GM19438 (cell line): ENCODE measurements around the gene HIGD1A.
A peak's percentile ranks its signal among the peaks of the same experiment; 100 is the strongest.
"Not testable (repeated sequence)": the region's sequence is repeated elsewhere in the genome, so short reads cannot be mapped to it uniquely, and the experiment has no call there.

Experiments
- ATAC-seq: cut with Tn5 transposase; IDR thresholded peaks from one replicate; pipeline ENCODE4 v1.9.1; 2021; ENCODE audit warnings: low read depth; ENCODE audit not compliant: unreplicated experiment

HIGD1A gene

DNA sequence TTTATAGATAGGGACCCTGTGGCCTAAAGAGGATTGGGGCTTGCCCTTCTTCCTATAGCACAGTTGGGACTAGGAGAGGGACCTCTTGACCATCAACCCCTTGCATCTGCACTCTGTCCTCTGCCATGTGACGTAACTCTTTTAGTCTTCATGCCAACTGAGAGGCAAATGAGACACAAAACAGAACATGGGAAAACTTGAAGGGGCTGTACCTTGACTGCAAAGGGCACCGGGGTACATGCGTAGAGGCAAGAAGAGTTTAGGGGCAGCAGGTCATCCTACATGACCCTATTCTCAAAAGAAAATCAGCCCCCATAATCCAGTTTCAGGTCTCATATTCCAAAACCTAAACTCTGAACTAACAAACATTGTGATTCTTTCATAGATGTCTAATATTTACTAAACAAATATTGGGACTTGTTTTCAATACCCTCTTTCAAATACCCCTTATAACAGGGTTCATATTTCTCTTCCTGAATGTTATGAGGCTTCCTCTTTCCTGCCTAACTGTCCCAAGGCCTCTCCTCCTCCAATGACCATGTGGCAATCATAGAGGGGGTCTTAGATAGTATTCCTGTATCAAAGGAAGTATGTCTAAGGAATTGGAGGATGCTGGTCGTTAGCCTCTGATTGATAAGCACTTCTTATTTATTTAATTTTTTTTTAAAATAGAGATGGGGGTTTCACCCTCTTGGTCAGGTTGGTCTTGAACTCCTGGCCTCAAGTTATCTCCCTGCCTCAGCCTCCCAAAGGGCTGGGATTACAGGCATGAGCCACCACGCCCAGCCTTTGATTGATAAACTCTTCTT, 25.5 kb upstream of the HIGD1A start:
- no peak for ATAC-seq

DNA sequence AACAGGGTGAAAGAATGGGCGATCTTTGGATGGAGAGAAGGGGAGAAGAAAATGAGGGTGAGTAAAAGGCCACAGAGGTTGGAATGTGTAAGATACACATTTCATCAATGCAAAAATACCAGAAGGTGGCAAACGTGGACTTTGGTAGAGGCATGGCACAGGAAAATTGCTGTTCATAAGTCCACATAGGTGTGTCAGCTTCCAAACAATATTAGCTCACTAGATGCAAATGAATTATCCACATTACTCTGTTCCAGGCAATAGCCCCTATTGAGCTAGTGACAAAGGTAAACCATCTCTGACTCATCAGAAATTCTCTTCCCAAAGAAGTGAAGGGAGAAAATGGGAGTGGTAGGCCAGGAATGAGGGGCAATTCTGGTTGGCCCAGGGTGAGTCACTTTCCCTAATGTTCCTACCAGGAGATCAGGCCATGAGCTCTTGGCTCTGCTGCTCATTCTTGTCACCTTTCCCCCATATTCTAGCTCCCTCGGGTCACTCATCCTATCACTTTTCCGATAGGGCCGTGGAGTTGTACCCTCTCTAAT, 24.9 kb upstream of the HIGD1A start:
- no peak for ATAC-seq

DNA sequence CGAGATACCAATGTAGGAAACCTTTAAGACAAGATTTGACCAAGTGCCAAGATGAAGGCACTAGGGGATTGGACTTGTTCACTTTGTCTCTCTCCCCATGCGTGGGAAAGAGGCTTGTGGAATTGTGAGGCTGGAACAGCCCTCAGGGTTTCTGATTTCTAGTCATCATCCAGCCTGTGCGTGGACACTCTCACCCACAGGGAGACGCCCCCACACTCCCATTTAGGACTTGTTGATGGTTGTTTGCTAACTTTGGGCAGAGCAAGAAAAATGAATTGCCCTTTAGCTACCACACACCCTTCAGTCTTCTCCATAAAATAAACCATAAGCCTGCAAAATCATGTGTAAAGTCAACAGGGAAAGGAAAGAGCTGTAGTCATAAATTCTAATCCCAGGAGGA, 23.4 kb upstream of the HIGD1A start:
- no peak for ATAC-seq

DNA sequence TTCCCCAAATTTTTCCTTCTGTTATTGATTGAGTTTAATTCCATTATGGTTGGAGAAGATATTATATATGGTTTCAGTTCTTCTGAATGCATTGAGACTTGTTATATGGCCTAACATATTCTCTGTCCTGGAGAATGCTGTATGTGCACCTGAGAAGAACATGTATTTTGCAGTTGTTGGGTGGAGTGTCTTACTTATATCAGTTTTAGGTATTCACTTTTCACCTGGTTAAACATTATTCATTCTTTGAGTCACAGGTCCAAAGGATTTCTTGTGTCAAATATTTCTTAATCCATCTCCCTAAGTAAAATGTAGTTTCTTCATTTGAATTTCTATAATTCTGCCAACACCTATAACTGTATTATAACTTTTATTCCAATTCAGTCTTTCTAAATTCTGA, 22.7 kb upstream of the HIGD1A start:
- ATAC-seq = no peak

DNA sequence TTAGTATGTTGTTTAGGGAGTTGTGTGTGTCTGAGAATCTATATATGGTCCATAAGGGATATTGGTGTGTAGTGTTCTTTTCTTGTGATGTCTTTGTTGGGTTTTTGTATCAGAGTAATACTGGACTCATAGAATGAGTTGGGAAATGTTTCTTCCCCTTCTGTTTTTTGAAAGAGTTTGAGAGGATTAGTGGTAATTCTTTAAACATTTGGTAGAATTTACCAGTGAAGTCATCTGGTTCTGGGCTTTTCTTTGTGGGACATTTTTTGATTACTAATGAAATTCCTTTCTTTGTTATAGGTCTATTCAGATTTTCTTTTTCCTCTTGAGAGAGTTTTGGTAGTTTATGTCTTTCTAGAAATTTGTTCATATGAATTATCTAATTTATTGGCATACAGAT, 21.9 kb upstream of the HIGD1A start:
- no peak for ATAC-seq

DNA sequence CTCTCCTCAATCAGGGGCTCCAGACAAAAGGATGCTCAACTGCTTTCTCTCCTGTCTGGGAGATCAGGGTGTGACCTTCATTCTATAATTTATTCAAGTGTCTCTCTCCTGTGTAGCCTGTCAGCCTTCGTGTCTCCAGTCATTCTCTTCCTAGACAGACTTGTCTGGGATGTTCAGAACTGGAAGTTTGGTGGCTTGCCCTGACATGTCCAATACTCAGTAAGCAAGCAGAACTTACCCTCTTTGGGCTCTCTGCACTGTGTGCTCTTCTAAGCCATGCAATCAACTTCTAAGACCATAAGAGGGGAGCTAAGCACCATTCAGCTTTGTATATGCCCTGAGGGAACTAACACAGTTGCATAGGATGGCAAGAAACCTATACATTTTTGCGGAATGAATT, 19.1 kb upstream of the HIGD1A start:
- ATAC-seq = no peak

DNA sequence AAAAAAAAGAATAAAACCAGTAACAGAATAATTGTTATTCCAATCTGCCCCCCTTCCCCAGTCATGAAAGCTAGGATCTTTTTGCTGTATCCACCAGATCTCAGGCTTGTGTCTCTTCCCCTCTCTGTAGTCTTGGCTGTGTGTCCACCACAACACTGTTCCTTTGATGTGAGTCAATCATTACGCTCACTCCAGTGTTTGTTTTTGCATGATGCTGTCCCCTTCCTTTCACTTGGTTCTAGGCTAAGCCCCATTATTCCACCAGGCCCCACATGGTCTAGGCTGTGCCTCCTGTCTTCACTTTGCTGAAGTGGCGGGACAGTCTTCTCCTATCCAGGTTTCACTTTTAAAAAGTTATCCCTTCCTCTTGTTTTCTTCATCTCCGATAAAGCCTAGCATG, 18.5 kb upstream of the HIGD1A start:
- no peak for ATAC-seq

DNA sequence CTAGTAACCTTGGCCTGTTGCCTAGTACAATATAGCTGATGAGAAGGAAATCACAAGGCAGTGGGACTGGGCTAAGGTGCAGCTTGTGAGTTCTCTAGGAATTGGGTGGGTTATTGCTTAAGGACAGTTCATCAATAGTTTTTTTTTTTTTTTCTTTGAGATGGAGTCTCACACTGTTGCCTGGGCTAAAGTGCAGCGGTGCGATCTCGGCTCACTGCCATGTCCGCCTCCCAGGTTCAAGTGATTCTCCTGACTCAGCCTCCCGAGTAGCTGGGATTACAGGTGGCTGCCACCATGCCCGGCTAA, 16.4 kb upstream of the HIGD1A start:
- ATAC-seq = no peak

DNA sequence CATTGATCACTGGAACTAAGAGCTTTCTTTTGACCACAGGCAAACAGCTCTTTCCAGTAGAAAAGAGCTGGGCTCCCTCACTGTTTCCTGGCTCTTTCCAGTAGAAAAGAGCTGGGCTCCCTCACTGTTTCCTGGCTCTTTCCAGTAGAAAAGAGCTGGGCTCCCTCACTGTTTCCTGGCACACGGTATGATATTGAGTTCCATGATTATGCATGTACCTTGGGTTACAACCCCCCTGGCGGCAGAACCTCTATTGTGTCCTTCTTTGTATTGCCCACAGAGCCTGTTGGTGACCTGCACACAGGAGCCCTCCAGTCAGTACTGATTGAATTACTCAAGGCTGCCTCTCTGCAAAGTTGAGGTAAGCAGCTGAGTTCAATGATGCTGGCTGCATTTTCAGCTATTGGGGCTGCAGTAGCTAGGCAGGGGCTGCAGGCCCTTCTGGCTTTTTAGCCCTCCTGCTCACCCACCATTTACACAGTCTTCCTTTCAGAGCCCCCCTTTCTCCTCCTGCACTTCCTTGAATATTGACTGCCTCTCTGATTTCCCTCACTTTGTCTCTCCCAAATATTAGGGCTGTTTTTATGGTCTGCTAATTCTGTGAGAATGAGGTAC, 15.2 kb upstream of the HIGD1A start:
- no peak for ATAC-seq

DNA sequence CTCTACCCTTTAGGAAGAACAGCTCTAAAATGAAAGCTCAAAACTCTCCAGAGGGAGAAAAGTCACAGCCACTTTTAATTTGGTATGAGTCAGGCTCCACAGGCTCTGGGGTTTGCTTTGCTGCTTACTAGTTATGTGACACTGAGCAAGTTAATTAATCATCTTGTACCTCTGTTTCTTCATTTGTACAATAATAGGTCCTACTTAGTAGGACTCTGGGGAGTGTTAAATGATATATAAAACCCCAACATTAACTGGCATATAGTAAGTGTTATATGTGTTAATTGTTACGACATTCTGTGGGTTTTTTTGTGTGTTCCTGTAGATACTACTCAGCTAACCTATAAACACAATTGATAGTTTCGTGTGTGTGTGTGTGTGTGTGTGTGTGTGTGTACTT, 11.5 kb upstream of the HIGD1A start:
- ATAC-seq = no peak

DNA sequence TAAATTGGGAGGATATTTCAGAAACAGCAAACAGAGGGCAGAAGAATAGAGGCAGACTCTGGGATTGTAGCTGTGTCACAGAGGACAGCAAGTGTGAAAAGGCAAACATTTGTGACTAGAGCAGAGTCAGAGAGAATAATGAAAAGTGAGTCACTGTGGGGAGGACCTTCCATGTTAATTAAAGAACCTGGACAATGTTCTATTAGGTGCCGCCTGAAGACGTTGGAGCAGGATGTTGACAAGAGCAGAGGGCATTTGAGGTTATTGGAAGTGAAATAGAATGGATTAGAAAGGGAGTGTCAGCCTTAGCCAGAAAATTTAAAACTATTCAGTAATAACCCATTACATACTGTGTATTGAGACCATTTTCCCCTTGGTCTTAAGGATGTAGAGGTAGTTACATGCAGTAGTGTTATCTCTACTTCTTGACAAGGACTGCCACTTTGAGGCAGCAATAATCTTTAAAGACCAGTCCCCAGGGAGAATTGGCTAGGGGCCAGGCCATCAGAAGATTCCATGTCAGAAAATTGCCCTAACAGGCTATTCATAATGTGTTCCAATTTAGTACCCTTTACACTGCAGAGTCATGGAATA, 10.7 kb upstream of the HIGD1A start:
- no peak for ATAC-seq

DNA sequence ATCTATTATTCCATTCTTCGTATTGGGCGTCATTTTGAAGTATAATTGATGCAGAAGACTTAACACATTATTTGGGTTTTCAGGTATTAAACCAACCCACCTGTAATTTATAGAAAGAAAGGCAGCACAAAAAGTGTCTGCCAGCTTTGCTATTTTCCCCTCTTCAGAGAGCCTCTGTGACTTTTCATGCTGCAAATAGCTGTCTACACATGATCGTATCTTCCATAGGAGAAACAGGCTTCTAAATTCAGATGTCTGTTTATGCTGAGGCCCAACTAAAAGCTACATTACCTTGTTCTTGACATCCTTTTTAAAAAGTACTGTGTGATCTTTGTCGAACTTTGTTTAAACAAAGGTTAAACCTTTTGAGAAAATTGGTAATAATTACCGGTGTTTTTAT, 10.0 kb upstream of the HIGD1A start:
- ATAC-seq = no peak

DNA sequence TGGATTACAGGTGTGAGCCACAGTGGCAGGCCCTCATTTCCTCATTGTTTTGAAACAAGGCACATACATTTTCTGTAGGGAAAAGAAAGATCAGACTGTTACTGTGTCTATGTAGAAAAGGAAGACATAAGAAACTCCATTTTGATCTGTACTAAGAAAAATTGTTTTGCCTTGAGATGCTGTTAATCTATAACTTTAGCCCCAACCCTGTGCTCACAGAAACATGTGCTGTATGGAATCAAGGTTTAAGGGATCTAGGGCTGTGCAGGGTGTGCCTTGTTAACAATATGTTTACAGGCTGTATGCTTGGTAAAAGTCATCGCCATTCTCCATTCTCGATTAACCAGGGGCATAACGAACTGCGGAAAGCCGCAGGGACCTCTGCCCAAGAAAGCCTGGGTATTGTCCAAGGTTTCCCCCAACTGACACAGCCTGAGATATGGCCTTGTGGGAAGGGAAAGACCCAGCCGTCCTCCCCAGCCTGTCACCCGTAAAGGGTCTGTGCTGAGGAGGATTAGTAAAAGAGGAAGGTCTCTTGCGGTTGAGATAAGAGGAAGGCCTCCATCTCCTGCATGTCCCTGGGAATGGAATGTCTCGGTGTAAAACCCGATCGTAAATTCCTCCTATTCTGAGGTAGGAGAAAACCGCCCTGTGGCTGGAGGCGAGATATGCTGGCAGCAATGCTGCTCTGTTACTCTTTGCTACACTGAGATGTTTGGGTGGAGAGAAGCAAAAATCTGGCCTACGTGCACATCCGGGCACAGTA, 7.0 kb upstream of the HIGD1A start:
- ATAC-seq = not testable (repeated sequence)

DNA sequence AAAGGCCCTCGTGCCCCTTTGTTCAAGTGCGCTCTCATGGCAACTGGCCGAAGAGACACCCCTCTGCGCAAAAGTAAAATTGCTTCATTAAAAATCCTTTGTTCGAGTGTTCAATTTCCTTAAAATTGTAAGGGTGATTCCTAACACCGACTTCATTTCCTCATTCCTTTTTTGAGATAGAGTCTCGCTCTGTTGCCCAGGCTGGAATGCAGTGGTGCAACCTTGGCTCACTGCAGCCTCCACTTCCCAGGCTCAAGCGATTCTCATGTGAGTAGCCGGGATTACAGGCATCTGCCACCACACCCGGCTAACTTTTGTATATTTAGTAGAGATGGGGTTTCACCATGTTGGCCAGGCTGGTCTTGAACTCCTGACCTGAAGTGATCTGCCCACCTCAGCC, 6.4 kb upstream of the HIGD1A start:
- ATAC-seq = not testable (repeated sequence)

DNA sequence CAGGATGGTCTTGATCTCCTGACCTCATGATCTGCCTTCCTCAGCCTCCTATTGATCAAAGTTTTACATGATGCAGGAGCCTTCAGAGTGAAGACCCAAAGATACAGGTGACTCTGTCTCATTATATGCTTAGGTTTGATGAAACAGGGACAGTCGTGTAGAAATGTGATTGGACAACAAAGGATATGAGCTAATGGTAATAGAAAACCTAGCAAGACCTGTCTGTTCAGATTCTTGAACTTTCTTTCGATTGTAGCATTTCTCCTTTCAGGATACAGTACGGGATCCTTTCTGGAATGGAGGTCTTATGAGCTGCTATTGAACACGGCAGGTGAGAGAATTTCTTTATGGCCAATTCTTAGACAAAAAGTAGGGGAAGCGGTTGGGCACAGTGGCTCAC, 4.9 kb upstream of the HIGD1A start, which contains the start of gene ACKR2:
ACKR2 (plus strand) TSS at position 244 of the 400 bp plus-strand sequence. CDS start 55,058 bp downstream, outside the sequence.
- ATAC-seq = no peak

DNA sequence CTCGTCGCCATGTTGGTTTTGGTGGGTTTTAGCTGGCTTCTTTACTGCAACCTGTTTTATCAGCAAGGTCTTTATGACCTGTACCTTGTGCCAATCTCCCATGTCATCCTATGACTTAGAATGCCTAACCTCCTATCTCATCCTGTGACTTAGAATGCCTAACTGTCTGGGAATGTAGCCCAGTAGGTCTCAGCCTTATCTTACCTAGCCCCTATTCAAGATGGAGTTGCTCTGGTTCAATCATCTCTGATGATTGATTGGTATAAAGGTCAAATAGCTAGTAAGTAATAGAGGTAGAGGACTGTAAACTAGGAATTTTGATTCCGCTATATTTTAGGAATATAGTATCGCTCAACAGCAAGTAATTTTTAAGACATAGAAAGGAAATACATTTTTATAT, 3.6 kb upstream of the HIGD1A start:
- no peak for ATAC-seq

DNA sequence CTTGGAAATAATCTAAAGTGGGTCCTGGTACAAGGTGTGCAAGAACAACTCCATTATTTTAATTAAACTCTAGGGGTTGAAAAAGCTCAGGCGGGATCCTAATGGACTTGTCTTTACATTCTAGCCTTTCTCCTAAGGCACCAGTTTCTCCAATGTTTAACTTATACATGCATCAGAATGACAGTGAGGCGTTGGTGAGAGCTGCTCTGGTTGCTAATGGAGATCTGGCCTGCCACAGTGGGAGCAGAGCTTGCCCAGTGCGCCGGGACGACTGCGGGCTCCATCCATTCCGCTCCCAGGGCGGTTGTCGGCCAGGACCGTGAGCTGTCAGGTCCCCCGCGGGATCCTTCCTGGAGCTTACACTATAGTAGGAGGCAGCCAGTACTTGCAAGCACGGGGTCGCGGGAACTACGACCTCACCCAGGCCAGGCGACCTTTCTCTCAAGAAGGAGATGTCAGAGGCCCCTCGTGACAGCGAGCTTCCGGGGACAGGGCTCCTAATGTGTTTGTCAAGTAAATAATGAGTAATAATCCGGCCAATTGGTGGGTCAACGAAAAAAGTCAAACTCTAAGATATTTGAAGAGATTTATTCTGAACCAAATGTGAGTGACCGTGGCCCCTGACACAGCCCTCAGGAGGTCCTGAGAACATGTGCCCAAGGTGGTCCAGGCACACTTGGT, 991 bp upstream of the HIGD1A start:
- no peak for ATAC-seq

DNA sequence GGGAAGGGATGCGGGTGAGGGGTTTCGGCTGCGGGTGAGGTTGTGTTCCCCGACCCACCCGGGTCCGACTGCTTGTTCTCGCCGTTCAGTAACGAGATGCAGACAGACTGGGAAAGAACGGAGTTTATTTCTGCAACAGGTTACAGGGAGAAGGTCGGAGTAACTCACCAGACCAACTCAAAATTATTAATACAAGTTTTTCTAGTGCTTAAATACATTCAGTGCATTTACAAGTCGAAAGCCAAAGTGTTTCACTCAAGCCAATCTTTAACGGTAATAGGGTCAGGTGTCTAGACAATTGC, 492 bp upstream of the HIGD1A start:
- peak; percentile 31 for ATAC-seq

DNA sequence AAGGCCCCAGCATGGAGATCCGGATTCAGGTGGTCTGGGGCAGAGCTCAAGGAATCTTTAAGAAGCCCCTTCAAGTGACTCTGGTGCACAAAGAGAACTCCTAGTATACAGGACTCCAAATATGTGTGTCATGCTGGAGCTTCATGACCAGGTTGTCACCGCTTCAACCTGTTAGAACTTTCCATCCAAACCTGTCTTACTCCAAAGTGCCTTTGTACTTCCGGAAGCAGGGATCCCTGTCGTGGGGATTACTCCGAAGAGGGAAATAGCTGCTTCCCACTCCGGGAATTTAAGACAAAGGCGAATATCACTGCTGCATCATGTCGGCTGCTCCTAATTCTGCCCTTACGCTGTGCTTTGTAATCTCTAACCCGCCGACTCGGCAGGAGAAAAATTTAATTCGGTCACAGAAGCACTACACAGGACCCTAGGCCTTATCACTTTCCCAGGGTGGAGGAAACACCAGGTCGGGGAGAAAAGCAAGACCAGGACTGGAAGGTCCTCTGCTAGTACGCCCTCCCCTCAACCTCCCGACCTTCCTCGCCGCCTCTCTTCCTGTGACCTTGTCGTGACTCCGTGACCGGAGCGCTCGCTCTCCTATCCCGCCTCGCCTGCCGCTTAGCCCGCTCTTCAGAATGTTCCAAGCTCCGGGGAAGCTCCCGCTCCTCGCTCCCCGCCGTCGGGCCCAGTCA, 730 bp downstream of the HIGD1A start:
- ATAC-seq = peak; percentile 28

DNA sequence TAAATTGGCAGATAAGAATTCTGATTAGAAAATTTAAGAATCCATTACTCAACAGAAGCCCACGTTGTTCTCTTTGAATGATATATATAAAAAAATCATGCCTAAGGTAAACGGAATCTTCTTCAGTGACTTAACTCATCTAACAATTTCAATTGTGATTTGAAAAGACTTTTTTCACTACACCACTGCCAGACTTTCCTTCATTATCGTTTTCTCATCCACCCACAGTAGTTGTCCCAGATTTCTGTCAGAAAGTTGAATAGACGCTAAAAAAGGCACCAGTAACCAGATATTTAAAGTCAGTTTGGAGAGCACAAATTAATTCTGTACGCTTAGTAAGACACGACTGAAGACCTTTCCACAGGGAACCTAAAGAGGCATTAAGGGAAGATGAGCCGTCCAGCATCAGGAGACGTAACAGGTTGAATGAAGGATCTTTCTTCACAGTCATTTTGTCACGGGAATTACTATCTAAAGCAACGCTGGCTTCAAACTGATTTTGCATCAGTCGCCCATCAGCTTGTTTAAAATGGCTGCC, 1.3 kb downstream of the HIGD1A start:
- ATAC-seq = no peak
